ENCODE results near the gene SNU13. TPM values are rescaled to one million over a fixed set of nuclear protein-coding genes. Genes with fewer than 3 reads are reported as not detected.
"Not testable (repeated sequence)": the region's sequence is repeated elsewhere in the genome, so short reads cannot be mapped to it uniquely, and the experiment has no call there.

The SNU13 gene
- total RNA-seq, 1 experiment from 2014 or later: 203 TPM

- H3K4ac ChIP-seq (ENCODE audit: low read depth, low read length): no peak overlapping the region
- peaks cover 3% of the 10 kb centered on the region; the same call in 1 of the 2 replicates for H3K79me2 ChIP-seq (ENCODE audit: insufficient read depth, low read length)
- H3K36me3 Mint-ChIP-seq (ENCODE audit: insufficient read depth in 1 of 3, low read depth in 3 of 3): peaks cover 64 to 92% (median 86%) of the 10 kb centered on the region in 3 experiments
- no peak overlapping the region for H2BK15ac ChIP-seq (ENCODE audit: low read depth, low read length)
- WGBS (ENCODE audit: extremely low coverage, insufficient read length, low lambda C conversion rate): no CpG with 5 or more reads among the region's 5 CpGs
- no peak overlapping the region for H2BK120ac ChIP-seq (ENCODE audit: low read depth, low read length, poor library complexity, severe bottlenecking)
- no peak overlapping the region for H2BK12ac ChIP-seq (ENCODE audit: insufficient read length, low read depth, low read length)
- H4K8ac ChIP-seq (replicated peaks; ENCODE audit: insufficient read length, low read depth, low read length): no peak overlapping the region
- H3K56ac ChIP-seq (ENCODE audit: insufficient read length, low read depth, low read length): no peak overlapping the region
- no peak overlapping the region for H2AK5ac ChIP-seq (ENCODE audit: insufficient read length, low read length)
- no peaks in the 10 kb centered on the region for H3K9me3 ChIP-seq (ENCODE audit: control insufficient read depth, low read depth, low read length)
- no peak overlapping the region for H3K27ac ChIP-seq (ENCODE audit: insufficient read length, low read depth, low read length)
- H3K4me1 Mint-ChIP-seq: no peaks in the 10 kb centered on the region
- H3K14ac ChIP-seq (ENCODE audit: insufficient read depth, low read length): no peak overlapping the region
- no peak overlapping the region for H3K18ac ChIP-seq (ENCODE audit: insufficient read length, low read depth, low read length)
- no peaks in the 10 kb centered on the region for H3K27me3 Mint-ChIP-seq (ENCODE audit: low read depth)
- no peak overlapping the region for H2BK20ac ChIP-seq (ENCODE audit: low read depth, low read length, poor library complexity, severe bottlenecking)
- H3K27ac Mint-ChIP-seq: no peak overlapping the region
- no peak for TF ChIP-seq CTCF (conservative IDR thresholded peaks at IDR 0.05)
- no peak overlapping the region for H3K23ac ChIP-seq (ENCODE audit: insufficient read length, low read depth, low read length)
- H3K79me1 ChIP-seq (ENCODE audit: insufficient read depth, low read depth, low read length, poor library complexity, severe bottlenecking): peaks cover 2% of the 10 kb centered on the region
- H3K27me3 ChIP-seq (ENCODE audit: insufficient read depth, low read length): no peaks in the 10 kb centered on the region
- H3K4me2 ChIP-seq (ENCODE audit: insufficient read depth, insufficient read length, low read length): no peak overlapping the region
- no peak overlapping the region for H4K5ac ChIP-seq (ENCODE audit: insufficient read length, low read depth, low read length)
- no peak overlapping the region for H3K9ac ChIP-seq (ENCODE audit: extremely low read depth, insufficient read length, low read length)
- no peak overlapping the region for H2AFZ ChIP-seq (ENCODE audit: low read length)
- H4K91ac ChIP-seq (ENCODE audit: insufficient read length, low read depth, low read length): no peak overlapping the region
- no peaks in the 10 kb centered on the region for H3K9me3 Mint-ChIP-seq
- no peak overlapping the region for H3K4me3 Mint-ChIP-seq
- H2BK5ac ChIP-seq (ENCODE audit: insufficient read length, low read length): no peak overlapping the region
- no peak overlapping the region for H3T11ph ChIP-seq (ENCODE audit: low read length)
- H3K4me1 ChIP-seq (ENCODE audit: insufficient read depth, low read length): no peaks in the 10 kb centered on the region
- no peaks in the 10 kb centered on the region for H3K23me2 ChIP-seq (ENCODE audit: insufficient read length, low read depth, low read length, poor library complexity, severe bottlenecking)
- no peak for DNase-seq
- no peaks in the 10 kb centered on the region for H4K20me1 ChIP-seq (ENCODE audit: control insufficient read depth, insufficient read depth, insufficient read length)
Observed at GRCh38 chr22:41638124-41638523, 50.5 kb downstream of the SNU13 start.

- not testable (repeated sequence) for H2BK120ac ChIP-seq (ENCODE audit: low read depth, low read length, poor library complexity, severe bottlenecking); H3K4me3 Mint-ChIP-seq; H2BK20ac ChIP-seq (ENCODE audit: low read depth, low read length, poor library complexity, severe bottlenecking); H2BK15ac ChIP-seq (ENCODE audit: low read depth, low read length); DNase-seq; H3K9ac ChIP-seq (ENCODE audit: extremely low read depth, insufficient read length, low read length); H2BK12ac ChIP-seq (ENCODE audit: insufficient read length, low read depth, low read length); H3K23me2 ChIP-seq (ENCODE audit: insufficient read length, low read depth, low read length, poor library complexity, severe bottlenecking); H3K56ac ChIP-seq (ENCODE audit: insufficient read length, low read depth, low read length); H4K8ac ChIP-seq (replicated peaks; ENCODE audit: insufficient read length, low read depth, low read length); H3T11ph ChIP-seq (ENCODE audit: low read length); H3K79me2 ChIP-seq (ENCODE audit: insufficient read depth, low read length); H3K27me3 Mint-ChIP-seq (ENCODE audit: low read depth); H3K14ac ChIP-seq (ENCODE audit: insufficient read depth, low read length); H3K4me2 ChIP-seq (ENCODE audit: insufficient read depth, insufficient read length, low read length); H3K27me3 ChIP-seq (ENCODE audit: insufficient read depth, low read length); H4K91ac ChIP-seq (ENCODE audit: insufficient read length, low read depth, low read length); H3K4me1 Mint-ChIP-seq; H2AK5ac ChIP-seq (ENCODE audit: insufficient read length, low read length); H3K27ac Mint-ChIP-seq; H2AFZ ChIP-seq (ENCODE audit: low read length); H3K23ac ChIP-seq (ENCODE audit: insufficient read length, low read depth, low read length); H4K5ac ChIP-seq (ENCODE audit: insufficient read length, low read depth, low read length); H2BK5ac ChIP-seq (ENCODE audit: insufficient read length, low read length); H3K9me3 Mint-ChIP-seq; H3K18ac ChIP-seq (ENCODE audit: insufficient read length, low read depth, low read length); H3K79me1 ChIP-seq (ENCODE audit: insufficient read depth, low read depth, low read length, poor library complexity, severe bottlenecking); H3K9me3 ChIP-seq (ENCODE audit: control insufficient read depth, low read depth, low read length); H3K27ac ChIP-seq (ENCODE audit: insufficient read length, low read depth, low read length); H4K20me1 ChIP-seq (ENCODE audit: control insufficient read depth, insufficient read depth, insufficient read length); H3K4ac ChIP-seq (ENCODE audit: low read depth, low read length); H3K4me1 ChIP-seq (ENCODE audit: insufficient read depth, low read length)
- H3K36me3 Mint-ChIP-seq (ENCODE audit: insufficient read depth in 1 of 3, low read depth in 3 of 3): peaks cover 61 to 89% (median 85%) of the 10 kb centered on the region in 3 experiments
- WGBS (ENCODE audit: extremely low coverage, insufficient read length, low lambda C conversion rate): no CpG with 5 or more reads among the region's 8 CpGs
Observed at GRCh38 chr22:41637623-41638022, 51.0 kb downstream of the SNU13 start.

Measured in H9 (cell line).